NAMALWA (cell line): Measurements from ENCODE around the gene ATP2C2.
A peak's percentile ranks its signal among the peaks of the same experiment; 100 is the strongest.
"Not testable (repeated sequence)": the region's sequence is repeated elsewhere in the genome, so short reads cannot be mapped to it uniquely, and the experiment has no call there.

Source experiments
- DNase-seq: peaks from one replicate; pipeline ENCODE4 v3.0.0-alpha.2; 2015; ENCODE audit warnings: low spot score

Gene ATP2C2

DNA sequence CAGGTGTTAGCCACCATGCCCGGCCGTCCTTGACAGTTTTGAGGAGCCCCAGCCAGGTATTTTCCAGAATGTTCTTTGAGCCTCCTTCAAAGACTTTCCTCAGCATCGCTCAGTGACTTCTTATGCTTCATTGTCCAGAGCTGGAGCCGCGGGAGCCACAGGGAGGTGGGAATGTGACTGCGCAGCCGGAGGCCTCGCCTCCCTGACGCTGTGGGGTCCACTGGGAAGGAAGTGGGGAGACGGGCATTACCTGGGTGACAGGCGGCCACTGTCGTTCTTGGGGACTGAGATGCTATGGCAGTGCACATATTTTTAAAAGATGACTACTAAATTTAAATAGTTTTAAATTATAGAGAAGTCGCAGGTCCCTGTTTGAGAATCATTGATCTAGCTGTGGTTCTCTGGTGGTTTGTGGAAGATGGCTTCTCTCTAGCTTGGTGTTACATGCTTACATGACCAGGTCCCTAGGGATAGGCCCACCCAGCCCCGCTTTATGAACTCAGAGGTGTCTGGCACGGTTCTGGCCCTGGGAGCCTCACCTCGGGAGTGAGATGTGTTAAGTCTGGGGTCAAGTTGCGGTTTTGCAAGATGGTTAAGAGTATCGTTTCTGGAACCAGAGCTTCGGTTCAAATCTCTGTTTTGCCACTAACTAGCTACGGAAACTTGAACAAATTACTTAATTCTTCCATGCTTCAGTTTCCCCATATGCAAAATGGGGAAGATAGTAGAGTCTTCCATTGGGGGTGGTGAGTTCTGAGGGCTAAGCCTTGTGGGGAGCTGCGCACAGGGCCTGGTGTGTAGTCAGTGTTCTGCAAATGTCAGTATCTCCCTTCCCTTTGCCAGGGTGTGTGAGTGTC is 53.0 kb downstream of the ATP2C2 start:
- DNase-seq = no peak

GRCh38 chr16:84421938-84422220 is 53.5 kb downstream of the ATP2C2 start:
- DNase-seq = no peak

DNA sequence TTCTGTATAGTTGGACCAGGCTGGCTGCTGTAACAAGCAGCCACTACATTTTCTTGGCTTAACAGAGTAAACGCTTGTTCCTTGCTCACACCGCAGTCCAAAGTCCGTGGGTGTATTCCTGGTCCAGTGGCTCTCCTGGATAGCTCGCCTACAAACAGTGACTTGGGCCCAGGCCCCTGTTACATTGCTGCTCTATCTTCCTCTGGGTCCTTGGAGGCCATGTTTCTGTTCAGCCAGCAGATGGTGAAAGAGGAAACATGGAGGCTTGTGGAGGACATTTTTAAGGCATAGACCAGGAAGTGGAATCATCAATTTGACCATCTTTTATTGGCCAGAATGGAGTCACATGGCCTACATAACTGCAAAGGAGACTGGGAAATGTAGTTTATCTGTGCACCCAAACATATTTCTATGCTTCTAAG is 55.1 kb downstream of the ATP2C2 start:
- peak; percentile 93 for DNase-seq

GRCh38 chr16:84425696-84426095 is 57.4 kb downstream of the ATP2C2 start:
- DNase-seq = no peak

- DNase-seq = no peak
Measured at GRCh38 chr16:84426804-84427203, 58.5 kb downstream of the ATP2C2 start.

DNA sequence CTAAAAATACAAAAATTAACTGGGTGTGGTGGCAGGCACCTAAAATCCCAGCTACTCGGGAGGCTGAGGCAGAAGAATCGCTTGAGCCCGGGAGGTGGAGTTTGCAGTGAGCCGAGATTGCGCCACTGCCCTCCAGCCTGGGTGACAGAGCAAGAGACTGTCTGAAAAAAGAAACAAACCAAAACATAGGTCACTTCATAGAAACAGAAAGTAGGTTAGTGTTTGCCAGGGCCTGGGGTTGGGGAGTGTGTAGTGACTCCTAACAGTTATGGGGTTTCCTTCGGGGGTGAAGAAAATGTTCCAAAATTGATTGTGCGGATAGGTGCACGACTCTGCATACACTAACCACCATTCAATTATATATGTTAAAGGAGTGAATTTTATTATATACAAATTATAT is 59.2 kb downstream of the ATP2C2 start:
- no peak for DNase-seq

- no peak for DNase-seq
Measured at GRCh38 chr16:84430860-84431259, 62.5 kb downstream of the ATP2C2 start.

DNA sequence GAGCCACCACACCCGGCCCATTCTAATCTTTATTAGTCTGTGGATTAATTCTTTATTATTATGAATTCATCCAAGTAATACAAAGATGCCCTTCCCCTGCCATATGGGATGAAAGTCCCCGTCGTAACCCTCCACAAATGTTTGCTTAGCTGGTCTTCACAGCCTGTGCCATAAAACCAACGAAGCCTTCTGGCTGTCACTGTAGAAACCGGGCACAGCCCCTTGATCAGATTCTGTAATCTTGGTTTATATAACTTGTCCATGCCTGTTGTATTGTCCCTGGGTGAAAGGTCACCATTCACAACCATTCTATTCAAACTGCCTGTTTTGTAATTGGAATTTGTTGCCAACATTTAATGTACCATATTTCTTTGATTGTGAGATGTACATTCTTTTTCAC is 66.5 kb downstream of the ATP2C2 start:
- no peak for DNase-seq

DNA sequence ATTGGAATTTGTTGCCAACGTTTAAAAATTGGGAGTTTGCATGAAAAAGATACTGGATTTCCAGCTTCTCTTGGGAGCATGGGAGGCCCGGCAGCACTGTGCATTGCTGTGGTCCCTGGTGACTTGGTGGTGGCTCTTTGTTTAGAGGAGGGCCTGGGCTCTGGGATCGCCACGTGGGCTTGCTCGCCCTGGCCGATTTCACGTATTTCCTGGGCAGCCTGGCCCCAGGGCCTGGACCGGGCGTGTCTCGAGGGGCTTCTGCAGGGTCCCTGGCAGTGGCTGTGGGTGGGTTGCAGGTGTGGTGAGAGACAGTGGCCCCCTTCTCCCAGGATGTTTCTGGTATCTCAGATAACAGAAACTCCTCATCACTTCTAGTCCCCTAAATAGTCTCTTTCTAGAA is 67.9 kb downstream of the ATP2C2 start:
- DNase-seq = no peak

DNA sequence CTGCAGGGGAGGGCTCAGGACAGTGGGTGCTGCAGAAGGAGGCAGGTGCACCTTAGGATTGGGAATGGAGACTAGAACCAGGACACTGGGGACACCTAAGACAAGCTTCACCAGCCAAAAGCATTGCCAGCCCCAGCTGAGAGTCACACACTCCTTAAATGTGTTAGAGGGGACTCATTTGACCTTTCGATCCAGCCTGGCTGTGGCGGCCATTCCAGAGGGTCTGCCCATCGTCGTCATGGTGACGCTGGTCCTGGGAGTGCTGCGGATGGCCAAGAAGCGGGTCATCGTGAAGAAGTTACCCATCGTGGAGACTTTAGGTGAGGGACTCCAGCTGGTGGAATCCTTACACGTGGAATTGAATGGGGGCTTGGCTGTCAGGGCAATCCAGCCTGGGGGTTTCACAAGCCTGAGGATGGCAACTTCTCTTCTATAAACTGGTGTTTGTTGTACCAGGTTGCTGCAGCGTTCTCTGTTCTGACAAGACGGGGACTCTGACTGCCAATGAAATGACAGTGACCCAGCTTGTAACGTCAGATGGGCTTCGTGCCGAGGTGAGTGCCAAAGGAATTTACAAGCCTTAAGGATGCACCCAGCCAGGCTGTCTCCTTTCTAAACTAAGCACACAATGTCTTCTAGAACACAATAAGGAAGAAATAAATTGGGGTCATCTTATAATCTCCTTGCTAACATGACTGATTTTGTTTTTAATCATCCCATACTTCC is 70.8 kb downstream of the ATP2C2 start:
- DNase-seq = no peak

DNA sequence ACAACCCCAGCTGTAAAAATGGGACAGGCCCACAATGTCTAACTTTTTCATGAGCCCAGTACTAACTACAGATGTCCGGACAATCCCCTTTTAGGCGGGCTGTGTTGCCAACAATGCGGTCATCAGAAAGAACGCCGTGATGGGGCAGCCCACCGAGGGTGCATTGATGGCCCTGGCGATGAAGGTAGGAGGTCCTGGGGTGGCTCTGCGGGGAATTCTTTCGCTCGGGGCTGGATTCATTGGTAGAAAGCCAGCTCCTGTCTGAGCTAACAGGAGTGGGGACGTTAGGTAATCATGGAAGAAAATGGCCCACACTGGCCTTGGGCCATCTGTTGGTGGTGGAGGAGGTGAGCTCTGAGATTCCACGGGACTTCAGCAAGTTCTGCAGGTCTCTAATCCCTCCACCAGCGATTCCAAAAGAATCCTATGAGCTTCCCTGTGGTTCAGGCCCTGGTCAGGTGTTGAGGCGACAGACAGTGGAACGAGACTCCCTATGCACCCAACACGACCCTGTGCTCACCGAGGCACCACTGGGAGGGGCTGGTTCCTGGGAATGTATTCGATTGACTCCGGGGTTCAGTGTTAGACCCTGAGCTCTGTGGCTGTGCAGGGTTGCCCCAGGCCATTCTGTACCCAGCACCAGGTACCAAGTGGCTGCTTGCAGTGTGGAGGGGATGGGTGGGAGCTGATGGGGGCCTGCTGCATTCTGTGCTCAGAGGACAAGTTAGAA is 74.2 kb downstream of the ATP2C2 start:
- DNase-seq = no peak

- DNase-seq = no peak
Measured at GRCh38 chr16:84443166-84443802, 74.9 kb downstream of the ATP2C2 start.

GRCh38 chr16:84444476-84444875 is 76.1 kb downstream of the ATP2C2 start:
- no peak for DNase-seq

GRCh38 chr16:84446084-84446483 is 77.7 kb downstream of the ATP2C2 start:
- DNase-seq = no peak

DNA sequence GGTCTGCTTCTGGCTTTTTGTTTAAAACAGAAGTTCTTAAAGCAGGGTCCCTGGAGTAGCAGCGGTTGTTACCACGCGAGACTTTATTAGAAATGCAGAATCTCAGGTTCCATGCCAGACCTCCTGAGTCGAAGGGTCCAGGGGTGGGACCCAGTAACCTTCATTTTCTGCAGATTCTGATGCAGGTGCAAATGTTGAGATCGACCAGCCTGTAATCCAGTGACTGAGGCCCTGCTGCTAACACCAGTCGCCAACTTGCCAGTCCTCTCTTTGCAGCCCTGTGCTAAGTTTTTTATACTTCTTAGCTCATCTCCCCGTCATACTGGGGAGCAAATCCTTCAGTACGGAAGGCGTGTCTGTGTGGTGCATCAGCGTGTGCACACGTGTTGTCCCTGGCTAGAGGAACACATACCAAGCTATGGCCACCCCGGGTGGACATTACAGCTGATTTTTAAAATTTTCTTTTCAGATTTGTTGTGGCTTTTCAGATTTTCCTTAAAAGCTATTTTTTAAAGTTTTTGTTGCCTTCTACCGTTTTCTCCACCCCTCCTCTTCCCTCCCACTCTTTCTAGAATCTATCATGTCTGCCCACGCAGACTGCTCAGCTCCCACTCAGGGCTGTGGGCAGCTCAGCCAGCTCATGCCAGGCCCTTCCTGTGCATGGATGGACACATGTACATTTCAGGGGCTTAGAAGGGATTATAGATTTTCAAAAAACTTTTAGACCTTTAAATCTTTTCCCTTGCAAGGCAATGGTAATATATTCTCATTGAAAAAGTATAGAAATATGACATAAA is 78.5 kb downstream of the ATP2C2 start:
- no peak for DNase-seq

- DNase-seq = no peak
Measured at GRCh38 chr16:84448444-84448843, 80.1 kb downstream of the ATP2C2 start.

DNA sequence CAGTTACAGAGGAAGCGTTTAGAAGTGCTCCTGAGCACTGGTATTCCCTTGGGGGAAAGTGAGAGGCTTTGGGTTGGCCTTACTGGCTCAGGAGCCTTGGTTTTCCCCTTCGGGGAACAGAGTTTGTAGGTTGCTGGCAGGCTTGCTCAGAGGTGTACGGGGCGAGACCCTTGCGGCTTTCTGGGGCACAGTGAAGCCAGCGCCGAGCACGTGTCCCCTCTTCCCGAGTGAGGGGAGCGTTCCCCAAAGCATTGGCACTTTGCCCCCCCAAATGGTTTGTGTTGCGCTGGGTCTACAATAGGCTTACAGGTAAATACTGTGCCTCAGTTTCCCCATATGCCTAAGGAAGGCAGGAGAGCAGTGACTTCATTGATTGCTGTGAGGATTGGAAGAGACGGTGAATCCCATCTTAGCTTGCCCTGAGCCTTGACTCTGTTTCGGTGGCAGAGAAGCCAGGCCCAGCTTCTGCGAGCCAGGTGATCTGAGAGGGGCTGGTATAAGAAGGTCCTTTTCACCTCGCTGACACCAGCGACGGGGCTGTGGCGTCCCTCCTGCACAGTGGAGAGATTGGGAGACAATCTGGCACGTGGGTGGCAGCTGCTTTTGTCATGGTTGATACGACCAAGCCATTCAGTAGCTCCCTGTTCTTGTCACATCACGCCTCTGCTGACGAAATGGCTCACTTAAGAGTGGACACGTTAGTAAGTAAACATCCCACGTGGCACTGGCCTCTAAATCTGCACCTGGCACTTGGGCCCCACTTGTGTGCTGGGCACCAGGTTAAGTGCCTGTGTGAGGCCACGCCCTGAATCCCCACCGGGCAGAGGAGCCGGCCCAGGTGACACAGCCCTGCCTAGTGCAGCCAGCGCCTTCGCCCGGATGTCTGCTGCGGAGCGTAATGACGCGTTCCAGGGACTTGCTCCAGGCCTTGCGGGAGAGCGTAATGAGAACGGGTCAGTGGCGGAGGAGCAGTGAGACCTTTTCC is 81.1 kb downstream of the ATP2C2 start:
- no peak for DNase-seq

GRCh38 chr16:84450176-84450865 is 82.0 kb downstream of the ATP2C2 start:
- no peak for DNase-seq

GRCh38 chr16:84451010-84451676 is 82.8 kb downstream of the ATP2C2 start:
- not testable (repeated sequence) for DNase-seq
